ENCODE data around the gene GJA10. TPM values are rescaled to one million over a fixed set of nuclear protein-coding genes. Genes with fewer than 3 reads are reported as not detected.

Gene GJA10
- total RNA-seq, 1 donor from 2014 or later: not detected

DNA sequence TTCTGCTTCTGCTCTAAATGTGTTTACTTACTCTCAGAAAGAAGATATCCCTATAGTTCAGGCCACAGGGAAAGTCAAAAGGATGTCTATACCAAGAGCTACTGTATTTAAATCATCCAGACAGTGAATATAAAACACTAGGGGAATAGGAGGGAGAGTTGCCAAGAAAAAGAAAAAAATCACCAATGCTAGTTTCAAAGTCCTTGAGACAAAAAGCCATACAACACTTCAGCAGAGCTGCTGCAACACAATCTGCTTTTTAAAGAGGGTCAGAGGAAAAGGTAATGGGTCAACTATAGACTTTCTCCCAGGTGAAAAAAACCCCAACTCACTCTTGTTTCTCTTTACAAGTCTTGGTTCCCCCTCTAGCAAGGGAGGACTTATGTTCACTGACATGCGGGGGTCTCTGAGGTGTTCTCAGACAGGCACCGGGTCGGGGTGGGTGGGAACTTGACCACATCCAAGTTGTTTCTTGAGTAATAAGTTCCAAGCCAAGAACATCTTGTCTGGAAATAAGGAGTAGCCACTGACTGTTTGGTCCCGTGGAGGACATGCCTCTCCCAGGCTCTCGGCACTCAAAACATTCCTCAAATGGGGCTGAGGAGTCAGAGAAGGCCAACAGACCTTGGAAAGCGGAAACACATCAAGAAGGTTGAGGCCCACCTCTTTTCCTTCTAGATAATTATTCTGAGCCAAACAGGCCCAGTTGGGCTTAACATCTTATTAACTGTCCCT is 47.7 kb downstream of the GJA10 start:
- intact Hi-C loops (cut with micrococcal nuclease): loop anchor here (10.0 kb wide), 1 partner anchor 453 kb away; no protein-coding TSS in a partner anchor
- no peak for ATAC-seq
- DNase-seq: no peak

DNA sequence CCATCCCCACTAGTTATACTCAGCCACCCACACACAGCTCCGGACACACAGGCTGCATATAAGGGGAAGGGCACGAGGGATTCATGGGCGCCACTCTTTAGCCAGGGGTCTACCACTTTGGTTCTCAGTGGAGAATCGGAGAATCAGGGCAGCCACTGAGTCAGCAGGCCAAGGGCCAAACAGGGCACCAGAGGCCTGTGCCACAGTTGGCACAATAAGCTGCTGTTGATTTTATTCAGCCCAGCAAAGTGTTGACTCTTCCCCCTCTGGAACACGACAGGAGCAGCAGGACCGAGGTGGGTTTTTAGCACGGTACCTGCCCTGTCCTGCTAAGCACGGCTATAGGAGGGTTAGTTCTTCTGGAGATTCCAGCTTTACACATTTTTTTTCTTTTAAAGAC is 48.3 kb downstream of the GJA10 start:
- DNase-seq (no peak), ATAC-seq (no peak)
- intact Hi-C loops (cut with micrococcal nuclease): loop anchor here (10.0 kb wide), 1 partner anchor 452 kb away; no protein-coding TSS in a partner anchor

DNA sequence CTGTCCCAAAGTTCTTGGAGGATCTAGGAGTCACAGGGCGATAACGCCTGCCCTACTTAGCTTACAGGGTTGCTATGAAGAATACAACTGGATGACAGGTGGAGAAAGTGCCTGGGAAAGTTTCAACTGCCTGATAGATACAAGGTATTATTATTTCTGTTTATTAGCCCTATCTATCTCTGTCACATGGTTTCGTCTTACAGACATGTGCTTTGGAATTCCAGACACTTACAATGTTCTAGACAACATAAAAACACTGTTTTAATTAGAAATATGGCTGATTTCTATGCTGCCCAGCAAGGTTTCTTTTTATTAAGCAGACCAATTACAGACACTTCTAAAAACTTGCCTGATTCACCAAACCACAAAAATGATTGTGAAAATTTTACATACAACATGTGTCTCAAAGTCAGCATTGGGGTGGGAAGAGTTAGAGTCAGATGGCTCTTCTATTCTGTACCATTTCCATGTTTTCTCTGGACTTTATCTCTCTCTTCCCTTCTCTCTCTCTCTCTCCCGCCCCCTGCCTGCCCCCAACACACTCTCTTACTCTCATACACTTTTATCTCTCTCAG is 50.0 kb downstream of the GJA10 start:
- no peak for DNase-seq

DNA sequence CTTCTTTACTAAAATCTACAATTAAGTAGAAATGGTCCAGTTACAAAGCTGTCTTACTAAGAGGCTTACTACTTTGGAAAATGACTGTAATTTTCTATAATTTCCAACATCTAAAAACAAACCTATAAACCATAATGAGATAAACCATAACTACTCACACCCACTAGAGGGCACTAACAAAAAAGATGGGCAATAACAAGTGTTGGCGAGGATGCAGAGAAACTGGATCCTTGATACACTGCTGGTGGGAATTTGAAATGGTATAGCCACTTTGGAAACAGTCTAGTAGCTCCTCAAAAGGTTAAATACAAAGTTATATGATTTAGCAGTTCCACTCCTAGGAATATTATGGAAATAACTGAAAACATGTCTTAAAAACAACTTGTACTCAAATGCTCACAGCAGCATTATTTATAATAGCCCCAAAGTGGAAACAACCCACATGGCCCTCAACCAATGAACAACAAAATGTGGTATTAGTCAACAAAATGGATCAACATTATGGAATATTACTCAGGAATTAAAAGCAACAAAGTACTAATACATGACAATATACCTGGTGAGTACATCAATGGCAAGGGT is 50.6 kb downstream of the GJA10 start:
- DNase-seq (no peak), ATAC-seq (no peak)
- intact Hi-C loops (cut with micrococcal nuclease): loop anchor here (10.0 kb wide), 1 partner anchor 450 kb away; no protein-coding TSS in a partner anchor

More for the DNA sequence above, 50.0 kb downstream of the GJA10 start:
- no peak for ATAC-seq
- intact Hi-C loops (cut with micrococcal nuclease): loop anchor here (10.0 kb wide), 1 partner anchor 451 kb away; no protein-coding TSS in a partner anchor

Other genes starting within 250 kb of the GJA10 start
- gene MDN1, start 74.7 kb upstream of the GJA10 start, total RNA-seq: 23.9 TPM
- gene CASP8AP2, start 64.6 kb upstream of the GJA10 start, total RNA-seq: 14.4 TPM

Measured in left ventricle myocardium superior (tissue), 1 donor.